Tibial nerve (tissue), 4 donors: ENCODE data around the gene KCTD5. TPM values are rescaled to one million over a fixed set of nuclear protein-coding genes. Genes with fewer than 3 reads are reported as not detected.

ENCODE experiments used
- DNase-seq, 2 donors: peaks; one replicate each; pipeline ENCODE4 v3.0.0-alpha.2; 2019; ENCODE audit warnings: low spot score in 2 of 2
- H3K27ac ChIP-seq, 4 donors: fragments of 200-600 bp; sonication (generic) in 3 of 4; one replicate each; pipeline ENCODE4 v1.5.1; 2017 to 2019; ENCODE audit warnings: mild to moderate bottlenecking in 1 of 4
- H3K27me3 ChIP-seq, 2 donors: fragments of 200-600 bp; sonication (generic) in 1 of 2; one replicate each; pipeline versions ENCODE4 v1.5.1 to v1.6.0; 2017 to 2019
- H3K36me3 ChIP-seq, 3 donors: fragments of 200-600 bp; sonication (generic); one replicate each; pipeline ENCODE4 v1.5.1; 2018 to 2019
- H3K4me1 ChIP-seq, 4 donors: fragments of 200-600 bp; sonication (generic) in 3 of 4; one replicate each; pipeline ENCODE4 v1.5.1; 2017 to 2019
- H3K4me3 ChIP-seq, 4 donors: fragments of 200-600 bp; sonication (generic) in 3 of 4; one replicate each; pipeline ENCODE4 v1.5.1; 2017 to 2019; ENCODE audit warnings: mild to moderate bottlenecking in 1 of 4, moderate library complexity in 1 of 4
- H3K9me3 ChIP-seq, 4 donors: fragments of 200-600 bp; sonication (generic) in 3 of 4; one replicate each; pipeline ENCODE4 v1.5.1; 2017 to 2019
- EP300 ChIP-seq, 2 donors: sonication (generic); formaldehyde crosslinking; IDR thresholded peaks; one replicate each; pipeline ENCODE4 v1.6.1; 2017; ENCODE audit warnings: antibody characterized with exemption in 2 of 2, mild to moderate bottlenecking in 1 of 2
- POLR2A ChIP-seq, 2 donors: fragments of 450-650 bp; IDR thresholded peaks; one replicate each; pipeline ENCODE4 v1.6.1; 2017; ENCODE audit warnings: antibody characterized with exemption in 2 of 2, mild to moderate bottlenecking in 2 of 2, moderate library complexity in 2 of 2
- WGBS, 2 donors: methylation state at CpG; one replicate each; pipeline ENCODE4 v1.1.5; 2018; 5-methylcytosine and 5-hydroxymethylcytosine counted together
- total RNA-seq, 4 donors: library from RNA; depleted of rRNA; stranded (reverse); fragments of >200 nt; gene quantifications; one replicate each; pipeline ENCODE4 v1.1.0, GENCODE V29; 2016
- TF ChIP-seq, protein P1 (sequence below), 5 experiments: fragments of 200-600 bp in 3 of 5; fragments of 450-650 bp in 2 of 5; sonication (generic) in 3 of 5; IDR thresholded peaks; one replicate each; pipeline ENCODE4 v1.5.1; 2016 to 2019; ENCODE audit warnings: antibody characterized with exemption in 5 of 5, mild to moderate bottlenecking in 3 of 5, moderate library complexity in 2 of 5

KCTD5 gene
- total RNA-seq, 4 donors from 2014 or later: 17.8 to 24.3 (median 21.2) TPM

DNA sequence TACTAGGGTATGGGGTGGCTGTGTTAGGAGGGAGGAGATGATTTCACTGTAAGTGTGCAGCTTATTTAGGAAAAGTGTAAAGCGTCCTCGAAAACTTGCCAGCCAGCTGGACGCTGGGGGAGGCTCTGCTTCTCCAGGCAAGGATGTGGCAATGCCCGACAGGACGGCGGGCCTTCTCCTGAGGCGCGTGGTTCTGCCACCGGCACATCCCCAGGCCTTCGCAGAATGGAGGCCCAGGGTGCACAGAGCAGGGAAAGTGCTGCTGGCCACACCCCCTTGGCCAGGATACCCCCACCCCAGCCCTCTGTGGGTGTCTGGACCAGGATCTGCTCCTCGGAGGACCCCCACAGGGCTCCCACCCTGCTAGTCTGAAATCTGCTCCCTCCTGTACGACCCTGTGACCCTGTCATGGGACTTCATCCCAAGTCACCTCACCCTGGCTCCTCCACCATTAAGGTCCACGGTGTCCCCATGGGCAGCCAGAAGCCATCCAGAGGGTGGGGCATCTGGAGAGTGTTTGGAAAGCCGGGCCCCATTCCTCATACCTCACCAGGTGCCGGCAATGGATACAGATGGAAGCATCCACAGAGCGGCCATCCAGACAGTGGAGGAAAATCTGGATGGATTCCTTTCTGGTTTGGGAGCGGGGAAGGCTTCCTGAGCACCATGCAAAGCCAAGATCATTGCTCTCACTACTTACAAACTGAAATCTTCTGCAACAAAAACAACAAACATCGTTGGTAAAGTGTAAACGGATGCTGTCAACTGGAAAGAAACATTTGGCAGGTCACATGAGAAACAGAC is 60.9 kb downstream of the KCTD5 start:
- H3K4me1 ChIP-seq: no peaks in the 10 kb centered on the region
- peaks cover 0 to 8% of the 10 kb centered on the region in 2 donors for H3K27me3 ChIP-seq
- H3K9me3 ChIP-seq: no peaks in the 10 kb centered on the region
- no peak overlapping the region for H3K4me3 ChIP-seq
- TF ChIP-seq, protein P1, sequence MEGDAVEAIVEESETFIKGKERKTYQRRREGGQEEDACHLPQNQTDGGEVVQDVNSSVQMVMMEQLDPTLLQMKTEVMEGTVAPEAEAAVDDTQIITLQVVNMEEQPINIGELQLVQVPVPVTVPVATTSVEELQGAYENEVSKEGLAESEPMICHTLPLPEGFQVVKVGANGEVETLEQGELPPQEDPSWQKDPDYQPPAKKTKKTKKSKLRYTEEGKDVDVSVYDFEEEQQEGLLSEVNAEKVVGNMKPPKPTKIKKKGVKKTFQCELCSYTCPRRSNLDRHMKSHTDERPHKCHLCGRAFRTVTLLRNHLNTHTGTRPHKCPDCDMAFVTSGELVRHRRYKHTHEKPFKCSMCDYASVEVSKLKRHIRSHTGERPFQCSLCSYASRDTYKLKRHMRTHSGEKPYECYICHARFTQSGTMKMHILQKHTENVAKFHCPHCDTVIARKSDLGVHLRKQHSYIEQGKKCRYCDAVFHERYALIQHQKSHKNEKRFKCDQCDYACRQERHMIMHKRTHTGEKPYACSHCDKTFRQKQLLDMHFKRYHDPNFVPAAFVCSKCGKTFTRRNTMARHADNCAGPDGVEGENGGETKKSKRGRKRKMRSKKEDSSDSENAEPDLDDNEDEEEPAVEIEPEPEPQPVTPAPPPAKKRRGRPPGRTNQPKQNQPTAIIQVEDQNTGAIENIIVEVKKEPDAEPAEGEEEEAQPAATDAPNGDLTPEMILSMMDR (IDR thresholded peaks at IDR 0.05): no peak
- no peak for TF ChIP-seq EP300 (IDR thresholded peaks at IDR 0.05)
- no peak for TF ChIP-seq POLR2A (IDR thresholded peaks at IDR 0.05)
- no peak for DNase-seq
- H3K36me3 ChIP-seq: peaks cover 0 to 10% (median 0%) of the 10 kb centered on the region in 3 donors
- WGBS, 2 donors: 88 to 92% methylated on average over 17 to 19 of the region's 19 CpGs
- no peak overlapping the region for H3K27ac ChIP-seq

DNA sequence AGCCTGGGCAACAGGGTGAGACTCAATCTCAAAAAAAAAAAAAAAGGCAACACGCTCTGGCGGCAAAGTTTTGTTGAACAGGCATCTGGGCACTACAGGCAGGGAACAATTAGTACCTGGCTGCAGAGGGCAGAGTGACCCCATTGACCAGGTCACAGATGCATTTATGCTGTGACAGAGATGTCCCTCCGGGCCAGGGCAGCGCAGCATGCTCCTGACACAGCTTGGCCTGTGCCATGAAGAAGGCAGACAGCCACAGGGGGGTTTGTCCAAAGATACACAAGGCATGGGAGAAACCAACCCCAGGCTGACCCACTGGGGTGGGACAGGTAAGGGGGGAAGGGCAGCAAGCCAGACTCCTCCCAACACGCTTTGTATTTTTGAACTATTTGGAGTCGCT is 62.4 kb downstream of the KCTD5 start:
- H3K36me3 ChIP-seq: peaks cover 0 to 10% (median 0%) of the 10 kb centered on the region in 3 donors
- peaks cover 0 to 1% of the 10 kb centered on the region in 2 donors for H3K27me3 ChIP-seq
- WGBS, 2 donors: 89% methylated on average over 6 of the region's 6 CpGs
- no peaks in the 10 kb centered on the region for H3K4me1 ChIP-seq
- H3K4me3 ChIP-seq: no peak overlapping the region
- no peak for TF ChIP-seq EP300 (IDR thresholded peaks at IDR 0.05)
- no peak for TF ChIP-seq POLR2A (IDR thresholded peaks at IDR 0.05)
- TF ChIP-seq, protein P1 (IDR thresholded peaks at IDR 0.05): no peak
- no peak overlapping the region for H3K27ac ChIP-seq
- H3K9me3 ChIP-seq: no peaks in the 10 kb centered on the region
- no peak for DNase-seq

DNA sequence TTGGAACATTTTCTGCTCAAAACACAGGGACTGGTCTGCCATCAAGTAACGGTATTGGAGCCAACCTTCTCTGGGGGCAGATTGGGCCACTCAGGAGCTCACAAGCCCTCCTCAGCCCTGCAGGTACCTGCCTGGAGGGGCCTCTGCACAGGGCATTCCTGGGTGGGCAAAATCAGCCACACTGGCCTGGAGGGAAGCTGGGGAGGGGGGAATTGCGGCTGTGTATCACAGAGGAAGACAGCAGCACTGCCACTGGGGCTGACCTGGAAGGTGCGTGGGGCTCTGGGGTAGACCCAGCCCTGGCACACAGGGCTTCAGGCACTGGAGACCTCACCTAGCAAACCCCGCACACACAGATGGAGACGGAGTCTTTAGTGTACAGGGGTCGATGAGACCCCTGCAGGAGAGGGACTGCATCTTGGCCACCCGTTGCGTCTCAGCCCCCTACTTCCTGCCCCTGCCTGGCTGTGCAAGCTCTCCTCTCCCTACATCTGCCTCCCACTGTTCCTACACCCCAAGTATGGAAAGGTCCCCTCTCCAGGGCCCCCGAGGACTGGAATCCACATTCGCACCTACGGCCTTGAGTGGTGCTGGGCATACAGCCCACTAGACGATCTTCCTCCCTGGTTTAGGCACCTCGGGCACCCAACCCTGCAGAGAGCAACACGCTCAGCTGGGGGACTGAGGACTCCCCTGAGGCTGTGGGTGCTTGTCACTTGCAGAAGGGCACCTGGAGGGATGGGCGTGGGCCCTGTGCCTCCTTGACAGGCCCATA is 63.0 kb downstream of the KCTD5 start:
- WGBS, 2 donors: 65 to 78% methylated on average over 15 of the region's 15 CpGs
- no peak for TF ChIP-seq POLR2A (IDR thresholded peaks at IDR 0.05)
- TF ChIP-seq, protein P1 (IDR thresholded peaks at IDR 0.05): no peak
- no peak for TF ChIP-seq EP300 (IDR thresholded peaks at IDR 0.05)
- H3K27ac ChIP-seq: no peak overlapping the region
- DNase-seq: no peak
- no peak overlapping the region for H3K4me3 ChIP-seq
- H3K36me3 ChIP-seq: peaks cover 0 to 10% (median 0%) of the 10 kb centered on the region in 3 donors
- no peaks in the 10 kb centered on the region for H3K27me3 ChIP-seq
- H3K4me1 ChIP-seq: no peaks in the 10 kb centered on the region
- no peaks in the 10 kb centered on the region for H3K9me3 ChIP-seq

DNA sequence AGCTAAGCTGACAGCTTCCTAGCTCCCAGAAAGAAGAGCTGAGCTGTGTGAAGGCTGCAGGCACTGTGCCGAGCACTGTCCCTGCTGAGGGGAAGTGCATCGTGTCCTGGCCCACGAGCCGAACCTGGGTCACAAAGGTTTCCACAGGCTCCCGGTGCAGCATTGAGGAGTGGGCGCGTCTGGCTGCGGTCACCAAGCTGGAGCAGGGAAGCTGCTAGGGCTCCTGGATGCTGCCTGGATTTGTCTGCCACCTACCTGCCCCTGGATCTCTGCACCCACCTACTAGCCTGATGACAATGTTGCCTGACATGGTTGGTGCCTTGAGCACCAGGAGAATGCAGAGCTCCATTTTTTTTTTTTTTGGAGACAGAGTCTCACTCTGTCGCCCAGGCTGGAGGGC is 63.6 kb downstream of the KCTD5 start:
- no peaks in the 10 kb centered on the region for H3K9me3 ChIP-seq
- DNase-seq: no peak
- peaks cover 0 to 10% (median 0%) of the 10 kb centered on the region in 3 donors for H3K36me3 ChIP-seq
- no peak overlapping the region for H3K27ac ChIP-seq
- H3K4me3 ChIP-seq: no peak overlapping the region
- 72 to 80% methylated on average over 6 to 9 of the region's 9 CpGs for WGBS, 2 donors
- no peaks in the 10 kb centered on the region for H3K27me3 ChIP-seq
- TF ChIP-seq, protein P1 (IDR thresholded peaks at IDR 0.05): no peak
- TF ChIP-seq POLR2A (IDR thresholded peaks at IDR 0.05) (no peak), EP300 (IDR thresholded peaks at IDR 0.05) (no peak)
- peaks cover 0 to 2% (median under 1%) of the 10 kb centered on the region in 4 donors for H3K4me1 ChIP-seq
